Measurements from ENCODE around the gene CTPS2. TPM values are rescaled to one million over a fixed set of nuclear protein-coding genes. Genes with fewer than 3 reads are reported as not detected.
"Not testable (repeated sequence)": the region's sequence is repeated elsewhere in the genome, so short reads cannot be mapped to it uniquely, and the experiment has no call there.

CTPS2 gene
- total RNA-seq, 1 experiment from 2014 or later = 9.6 TPM

DNA sequence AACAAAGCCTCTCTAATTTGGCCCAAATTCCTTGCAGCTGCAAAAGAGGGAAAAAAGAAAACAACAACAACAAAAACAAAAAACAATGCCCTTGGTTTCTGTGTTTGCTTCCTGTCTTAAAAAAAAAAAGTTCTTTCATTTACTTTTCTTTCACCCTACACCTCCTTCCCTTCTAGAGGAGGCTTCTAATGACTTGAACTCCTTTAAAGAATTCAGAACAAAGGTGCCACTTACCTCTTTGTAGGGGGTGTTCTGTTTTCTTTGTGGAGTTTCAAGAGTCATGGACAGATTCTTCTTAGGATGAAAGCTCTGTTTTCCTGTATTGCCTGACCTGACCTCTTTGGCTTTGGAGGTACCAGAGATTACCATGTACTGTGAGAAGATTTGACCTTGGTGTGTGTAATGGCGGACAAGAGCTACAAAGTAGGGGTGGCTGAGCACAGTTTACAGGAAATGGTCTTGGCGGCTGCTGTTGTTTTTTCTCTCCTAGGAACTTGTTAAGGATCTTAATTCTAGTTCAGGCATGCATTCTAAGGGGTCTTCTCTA, 134.9 kb downstream of the CTPS2 start:
- Histone ChIP-seq H3K4me1 (ENCODE audit: control insufficient read depth in 1 of 2, insufficient read depth in 2 of 2, low read length in 2 of 2) (no peaks in the 10 kb centered on the region), H3K36me3 (ENCODE audit: control insufficient read depth in 1 of 2, insufficient read depth in 2 of 2, low read length in 2 of 2) (no peaks in the 10 kb centered on the region), H3K27ac (ENCODE audit: low read depth, low read length) (no peak overlapping the region), H3K4me2 (ENCODE audit: low read length) (no peak overlapping the region), H3K9me2 (ENCODE audit: insufficient read depth) (no peaks in the 10 kb centered on the region), H3K9ac (ENCODE audit: low read length) (no peak overlapping the region), H3K27me3 (ENCODE audit: insufficient read depth, low read length) (no peaks in the 10 kb centered on the region), H3K4me3 (replicated peaks in 1 of 2; ENCODE audit: low read depth in 1 of 2, low read length in 2 of 2) (no peak overlapping the region), H4K20me1 (ENCODE audit: insufficient read depth) (no peaks in the 10 kb centered on the region), H2AFZ (ENCODE audit: low read depth, low read length, poor library complexity, severe bottlenecking) (no peak overlapping the region), H3K9me3 (ENCODE audit: control insufficient read depth in 1 of 2, insufficient read depth in 1 of 2, low read depth in 1 of 2, low read length in 2 of 2) (no peaks in the 10 kb centered on the region), H3K79me2 (ENCODE audit: insufficient read depth, low read length) (no peaks in the 10 kb centered on the region)
- CTCF ChIA-PET = no interaction called here
- ATAC-seq = no peak
- no peak for TF ChIP-seq EGR1 (IDR thresholded peaks at IDR 0.05; ENCODE audit: low read depth)
- no peak for TF ChIP-seq CEBPB (IDR thresholded peaks at IDR 0.05; ENCODE audit: low read depth)
- TF ChIP-seq SRF (IDR thresholded peaks at IDR 0.05; ENCODE audit: low read depth) = no peak
- TF ChIP-seq ZBTB33 (IDR thresholded peaks at IDR 0.05; ENCODE audit: extremely low read depth, insufficient replicate concordance, low read length) = no peak
- no peak for TF ChIP-seq POLR2AphosphoS5 (IDR thresholded peaks at IDR 0.05; ENCODE audit: low read depth, low read length)
- TF ChIP-seq RAD21 (IDR thresholded peaks at IDR 0.05; ENCODE audit: low read depth) = no peak
- no peak for TF ChIP-seq ZFX (IDR thresholded peaks at IDR 0.05)
- no peak for TF ChIP-seq ATF3 (IDR thresholded peaks at IDR 0.05)
- TF ChIP-seq ELF1 (IDR thresholded peaks at IDR 0.05; ENCODE audit: borderline replicate concordance, low read depth) = no peak
- no peak for TF ChIP-seq ZNF274 (IDR thresholded peaks at IDR 0.05; ENCODE audit: low read depth, low read length)
- no peak for TF ChIP-seq POLR2A (IDR thresholded peaks at IDR 0.05; ENCODE audit: borderline replicate concordance, extremely low read depth, insufficient read depth, insufficient read length)
- TF ChIP-seq TCF7L2 (IDR thresholded peaks at IDR 0.05; ENCODE audit: borderline replicate concordance, extremely low read depth, insufficient read depth, insufficient read length) = no peak
- no peak for DNase-seq (ENCODE audit: low read depth, low spot score)
- RAD21 ChIA-PET (ENCODE audit: low non-redundant PET in 1 of 2, low total read pairs in 2 of 2, uncharacterized antibody in 2 of 2, unreplicated experiment in 2 of 2) = no interaction called here
- BruUV-seq (replicated peaks) = no TSS peak
- intact Hi-C loops (cut with micrococcal nuclease) = no loop called here
- POLR2A ChIA-PET = no interaction called here

DNA sequence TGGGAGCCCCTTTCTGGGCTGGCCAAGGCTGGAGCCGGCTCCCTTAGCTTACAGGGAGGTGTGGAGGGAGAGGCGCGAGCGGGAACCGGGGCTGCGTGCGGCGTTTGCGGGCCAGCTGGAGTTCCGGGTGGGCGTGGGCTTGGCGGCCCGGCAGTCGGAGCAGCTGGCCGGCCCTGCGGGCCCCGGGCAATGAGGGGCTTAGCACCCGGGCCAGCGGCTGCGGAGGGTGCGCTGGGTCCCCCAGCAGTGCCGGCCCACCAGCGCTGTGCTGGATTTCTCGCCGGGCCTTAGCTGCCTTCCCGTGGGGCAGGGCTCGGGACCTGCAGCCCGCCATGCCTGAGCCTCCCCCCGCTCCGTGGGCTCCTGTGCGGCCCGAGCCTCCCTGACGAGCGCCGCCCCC, 137.1 kb downstream of the CTPS2 start:
- H3K9ac ChIP-seq (ENCODE audit: low read length); H3K9me2 ChIP-seq (ENCODE audit: insufficient read depth); H3K4me2 ChIP-seq (ENCODE audit: low read length); CTCF ChIA-PET; H3K9me3 ChIP-seq (ENCODE audit: control insufficient read depth in 1 of 2, insufficient read depth in 1 of 2, low read depth in 1 of 2, low read length in 2 of 2); H3K27me3 ChIP-seq (ENCODE audit: insufficient read depth, low read length); H2AFZ ChIP-seq (ENCODE audit: low read depth, low read length, poor library complexity, severe bottlenecking); H3K4me1 ChIP-seq (ENCODE audit: control insufficient read depth in 1 of 2, insufficient read depth in 2 of 2, low read length in 2 of 2); H3K27ac ChIP-seq (ENCODE audit: low read depth, low read length); H4K20me1 ChIP-seq (ENCODE audit: insufficient read depth); POLR2A ChIA-PET; RAD21 ChIA-PET (ENCODE audit: low non-redundant PET in 1 of 2, low total read pairs in 2 of 2, uncharacterized antibody in 2 of 2, unreplicated experiment in 2 of 2); DNase-seq (ENCODE audit: low read depth, low spot score); BruUV-seq (replicated peaks); intact Hi-C loops (cut with micrococcal nuclease); H3K36me3 ChIP-seq (ENCODE audit: control insufficient read depth in 1 of 2, insufficient read depth in 2 of 2, low read length in 2 of 2); H3K79me2 ChIP-seq (ENCODE audit: insufficient read depth, low read length); H3K4me3 ChIP-seq (replicated peaks in 1 of 2; ENCODE audit: low read depth in 1 of 2, low read length in 2 of 2); ATAC-seq: not testable (repeated sequence)

All from HCT116 (cell line).